ENCODE measurements around the gene FUT8.

Gene FUT8

DNA sequence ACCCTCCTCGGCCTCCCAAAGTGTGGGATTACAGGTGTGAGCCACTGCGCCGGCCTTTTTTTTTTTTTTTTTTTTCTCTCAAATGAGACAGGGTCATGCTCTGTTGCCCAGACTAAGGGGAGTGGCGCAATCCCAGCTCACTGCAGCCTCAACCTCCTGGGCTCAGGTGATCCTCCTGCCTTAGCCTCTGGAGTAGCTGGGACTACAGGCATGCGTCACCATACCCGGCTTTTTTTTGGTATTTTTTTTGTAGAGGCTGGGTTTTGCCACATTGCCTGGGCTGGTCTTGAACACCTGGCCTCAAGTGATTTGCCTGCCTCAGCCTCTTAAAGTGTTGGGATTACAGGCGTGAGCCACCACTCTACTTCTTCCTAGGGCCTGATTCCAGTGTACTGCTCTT lies 18.7 kb downstream of the FUT8 start:
- TF ChIP-seq, protein P1, sequence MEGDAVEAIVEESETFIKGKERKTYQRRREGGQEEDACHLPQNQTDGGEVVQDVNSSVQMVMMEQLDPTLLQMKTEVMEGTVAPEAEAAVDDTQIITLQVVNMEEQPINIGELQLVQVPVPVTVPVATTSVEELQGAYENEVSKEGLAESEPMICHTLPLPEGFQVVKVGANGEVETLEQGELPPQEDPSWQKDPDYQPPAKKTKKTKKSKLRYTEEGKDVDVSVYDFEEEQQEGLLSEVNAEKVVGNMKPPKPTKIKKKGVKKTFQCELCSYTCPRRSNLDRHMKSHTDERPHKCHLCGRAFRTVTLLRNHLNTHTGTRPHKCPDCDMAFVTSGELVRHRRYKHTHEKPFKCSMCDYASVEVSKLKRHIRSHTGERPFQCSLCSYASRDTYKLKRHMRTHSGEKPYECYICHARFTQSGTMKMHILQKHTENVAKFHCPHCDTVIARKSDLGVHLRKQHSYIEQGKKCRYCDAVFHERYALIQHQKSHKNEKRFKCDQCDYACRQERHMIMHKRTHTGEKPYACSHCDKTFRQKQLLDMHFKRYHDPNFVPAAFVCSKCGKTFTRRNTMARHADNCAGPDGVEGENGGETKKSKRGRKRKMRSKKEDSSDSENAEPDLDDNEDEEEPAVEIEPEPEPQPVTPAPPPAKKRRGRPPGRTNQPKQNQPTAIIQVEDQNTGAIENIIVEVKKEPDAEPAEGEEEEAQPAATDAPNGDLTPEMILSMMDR (IDR thresholded peaks at IDR 0.05; ENCODE audit: low read depth, low read length, missing control alignments): no peak
- no peak overlapping the region for H3K4me3 ChIP-seq (ENCODE audit: low read depth, low read length)
- no peak for DNase-seq (ENCODE audit: low read depth)
- in situ Hi-C loops (cut with HindIII; ENCODE audit: low sequenced_read_pairs): no loop called here

DNA sequence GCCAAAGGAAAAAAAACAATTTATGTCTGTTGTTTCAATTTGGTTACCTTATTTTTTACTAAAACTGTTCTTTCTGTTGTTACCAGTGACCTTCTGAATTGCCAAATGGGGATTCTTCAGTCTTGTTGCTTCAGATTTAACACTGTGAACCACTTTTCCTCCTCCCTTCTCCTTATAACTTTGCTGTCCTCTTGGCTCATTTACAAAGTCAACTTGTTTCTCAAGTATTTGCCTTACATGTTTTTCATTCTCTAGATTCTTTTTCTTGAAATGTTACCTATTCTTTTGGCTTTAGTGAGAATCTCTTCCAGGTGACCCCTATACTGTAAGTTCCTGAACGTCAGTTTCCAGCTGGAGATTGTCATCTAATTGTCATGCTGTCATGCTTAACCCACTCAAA lies 19.4 kb downstream of the FUT8 start:
- TF ChIP-seq, protein P1 (IDR thresholded peaks at IDR 0.05; ENCODE audit: low read depth, low read length, missing control alignments): no peak
- in situ Hi-C loops (cut with HindIII; ENCODE audit: low sequenced_read_pairs): no loop called here
- no peak overlapping the region for H3K4me3 ChIP-seq (ENCODE audit: low read depth, low read length)
- DNase-seq (ENCODE audit: low read depth): no peak

DNA sequence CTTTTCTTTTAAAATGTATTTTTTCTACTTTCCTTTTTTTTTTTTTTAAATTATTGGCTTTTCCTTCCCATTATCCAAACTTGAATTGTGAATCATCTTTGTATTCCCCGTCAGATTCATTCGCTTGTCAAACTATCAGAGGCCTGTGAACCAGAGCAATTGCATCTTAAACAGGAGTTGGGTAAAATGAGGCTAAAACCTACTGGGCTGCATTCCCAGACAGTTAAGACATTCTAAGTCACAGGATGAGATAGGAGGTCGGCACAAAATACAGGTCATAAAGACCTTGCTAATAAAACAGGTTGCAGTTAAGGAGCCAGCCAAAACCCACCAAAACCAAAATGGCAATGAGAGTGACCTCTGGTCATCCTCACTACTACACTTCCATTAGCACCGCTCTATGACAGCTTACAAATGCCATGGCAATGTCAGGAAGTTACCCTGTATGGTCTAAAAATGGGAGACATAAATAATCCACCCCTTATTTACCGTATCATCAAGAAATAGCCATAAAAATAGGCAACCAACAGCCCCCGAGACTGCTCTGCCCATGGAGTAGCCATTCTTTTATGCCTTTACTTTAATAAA lies 19.9 kb downstream of the FUT8 start:
- TF ChIP-seq, protein P1 (IDR thresholded peaks at IDR 0.05; ENCODE audit: low read depth, low read length, missing control alignments): no peak
- no peak overlapping the region for H3K4me3 ChIP-seq (ENCODE audit: low read depth, low read length)
- no peak for DNase-seq (ENCODE audit: low read depth)
- in situ Hi-C loops (cut with HindIII; ENCODE audit: low sequenced_read_pairs): no loop called here

DNA sequence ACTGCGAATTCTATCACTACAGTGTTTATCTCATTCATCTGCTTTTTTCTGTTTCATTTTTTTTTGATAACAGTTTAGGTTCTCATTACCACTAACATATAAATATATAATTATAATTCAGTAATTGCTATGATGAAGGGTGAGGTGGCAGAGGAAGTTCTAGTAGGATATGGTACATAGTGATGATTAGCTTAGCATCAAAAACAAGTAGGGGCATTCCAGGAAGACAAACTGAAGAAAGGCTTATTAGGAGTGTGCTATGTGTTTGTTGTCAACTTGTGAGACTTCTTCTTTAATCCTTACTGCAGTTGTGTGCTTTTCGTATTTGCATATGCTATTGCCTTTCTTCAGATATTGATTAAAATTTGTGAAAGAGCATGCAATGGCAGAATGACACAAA lies 20.6 kb downstream of the FUT8 start:
- in situ Hi-C loops (cut with HindIII; ENCODE audit: low sequenced_read_pairs): no loop called here
- TF ChIP-seq, protein P1 (IDR thresholded peaks at IDR 0.05; ENCODE audit: low read depth, low read length, missing control alignments): no peak
- H3K4me3 ChIP-seq (ENCODE audit: low read depth, low read length): no peak overlapping the region
- DNase-seq (ENCODE audit: low read depth): no peak

DNA sequence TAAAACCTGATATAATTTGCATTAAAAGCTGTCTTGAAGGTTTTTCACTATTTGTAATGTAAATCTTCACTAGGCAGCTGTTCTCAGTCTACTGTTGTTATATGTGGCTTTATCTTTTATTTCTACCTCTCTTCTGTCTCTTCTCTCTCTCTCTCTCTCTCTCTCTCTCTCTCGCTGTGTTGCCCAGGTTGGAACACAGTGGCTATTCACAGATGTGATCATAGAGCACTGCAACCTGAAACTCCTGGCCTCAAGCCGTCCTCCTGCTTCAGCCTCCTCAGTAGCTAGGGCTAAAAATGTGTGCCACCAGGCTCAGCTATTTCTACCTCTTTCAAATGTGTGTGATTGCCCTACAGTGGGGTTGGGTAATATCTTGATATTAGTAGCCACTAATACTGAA lies 21.1 kb downstream of the FUT8 start:
- TF ChIP-seq, protein P1 (IDR thresholded peaks at IDR 0.05; ENCODE audit: low read depth, low read length, missing control alignments): no peak
- DNase-seq (ENCODE audit: low read depth): no peak
- H3K4me3 ChIP-seq (ENCODE audit: low read depth, low read length): no peak overlapping the region
- in situ Hi-C loops (cut with HindIII; ENCODE audit: low sequenced_read_pairs): no loop called here

DNA sequence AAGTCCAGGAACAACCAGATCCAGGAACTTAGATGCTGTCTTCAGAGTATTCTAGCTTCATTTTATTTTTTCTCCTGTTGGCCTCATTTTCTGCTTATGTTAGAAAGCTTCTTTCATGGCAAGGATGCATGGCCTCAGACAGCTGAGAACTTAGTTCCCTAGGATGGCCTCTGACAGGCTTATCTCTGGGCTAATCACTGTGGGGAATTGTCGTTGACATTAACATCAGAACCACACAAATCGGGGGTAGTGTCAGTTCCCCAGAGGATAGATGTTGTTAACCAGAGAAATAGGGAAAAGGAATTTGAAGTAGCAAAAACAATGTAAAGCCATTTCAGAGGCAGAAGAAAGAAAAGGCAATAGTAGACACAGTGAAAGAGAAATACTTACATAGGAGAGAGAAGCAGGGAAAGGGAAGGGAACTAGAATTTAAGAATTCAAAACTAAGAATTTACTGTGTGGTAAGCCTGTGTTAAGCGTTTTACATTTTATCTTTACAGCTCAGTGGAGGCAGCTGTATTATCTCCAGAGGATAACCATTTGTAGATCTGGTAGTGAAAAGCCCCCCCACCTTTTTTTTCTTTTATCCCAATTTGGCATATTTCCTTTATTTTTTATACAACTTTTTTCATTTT lies 21.8 kb downstream of the FUT8 start:
- no peak for DNase-seq (ENCODE audit: low read depth)
- TF ChIP-seq, protein P1 (IDR thresholded peaks at IDR 0.05; ENCODE audit: low read depth, low read length, missing control alignments): no peak
- in situ Hi-C loops (cut with HindIII; ENCODE audit: low sequenced_read_pairs): no loop called here
- no peak overlapping the region for H3K4me3 ChIP-seq (ENCODE audit: low read depth, low read length)

Data from astrocyte of the cerebellum (primary cell).